H1 (cell line): ENCODE results near the gene MTCL3.

Experiments used
- ATF2 ChIP-seq: IDR thresholded peaks from 2 replicates; pipeline ENCODE4 v1.6.1; 2012; ENCODE audit warnings: low read length, inconsistent platforms
- CTCF ChIP-seq, 3 experiments: IDR thresholded peaks; 1 replicate in 2 of 3; 2 replicates in 1 of 3; pipeline versions ENCODE4 v1.5.1 to v1.6.1; 2011; ENCODE audit warnings: low read length in 3 of 3, mild to moderate bottlenecking in 3 of 3, inconsistent platforms in 2 of 3, low read depth in 1 of 3, moderate library complexity in 1 of 3; ENCODE audit not compliant: insufficient read depth in 1 of 3; ENCODE audit errors: control extremely low read depth in 1 of 3
- EP300 ChIP-seq, 2 experiments: IDR thresholded peaks; 1 replicate in 1 of 2; 2 replicates in 1 of 2; pipeline ENCODE4 v1.6.1; 2011 to 2012; ENCODE audit warnings: low read depth in 2 of 2, low read length in 2 of 2, mild to moderate bottlenecking in 2 of 2, borderline replicate concordance in 1 of 2, inconsistent platforms in 1 of 2, moderate library complexity in 1 of 2
- EZH2 ChIP-seq: fragments of 200-600 bp; sonication (generic); IDR thresholded peaks from 2 replicates; pipeline ENCODE4 v1.7.1; 2012; ENCODE audit warnings: low read depth, mild to moderate bottlenecking, moderate library complexity, low read length, inconsistent platforms; ENCODE audit not compliant: severe bottlenecking
- ZNF274 ChIP-seq: IDR thresholded peaks from 2 replicates; pipeline ENCODE4 v1.7.0; 2012; ENCODE audit warnings: low read length, borderline replicate concordance; ENCODE audit errors: extremely low read depth

- TF ChIP-seq EZH2 (no peak), CTCF (IDR thresholded peaks at IDR 0.05; ENCODE audit: control extremely low read depth in 1 of 3, insufficient read depth in 1 of 3, low read depth in 1 of 3, low read length in 3 of 3) (no peak), ZNF274 (no peak), EP300 (IDR thresholded peaks at IDR 0.05; ENCODE audit: borderline replicate concordance in 1 of 2, low read depth in 2 of 2, low read length in 2 of 2) (no peak), ATF2 (no peak)
Observed at GRCh38 chr6:127423921-127424320, 95.2 kb downstream of the MTCL3 start.
